Liver (tissue), 9 donors: ENCODE results near the gene CHD8. TPM values are rescaled to one million over a fixed set of nuclear protein-coding genes. Genes with fewer than 3 reads are reported as not detected.

Experiments used
- DNase-seq: peaks from one replicate; pipeline ENCODE4 v3.0.0-alpha.2; 2017; ENCODE audit warnings: low spot score
- H3K27ac ChIP-seq, 2 donors: one replicate each; pipeline ENCODE4 v1.7.0; 2013; ENCODE audit warnings: inconsistent platforms in 2 of 2, low read length in 2 of 2, control low read depth in 1 of 2, low read depth in 1 of 2, mild to moderate bottlenecking in 1 of 2
- H3K27me3 ChIP-seq, 4 donors: one replicate each; pipeline versions ENCODE4 v1.6.1 to v1.7.0; 2013; ENCODE audit warnings: low read length in 3 of 4, inconsistent platforms in 1 of 4, mild to moderate bottlenecking in 1 of 4, moderate library complexity in 1 of 4; ENCODE audit not compliant: control insufficient read depth in 4 of 4, insufficient read depth in 4 of 4
- H3K36me3 ChIP-seq, 4 donors: one replicate each; pipeline versions ENCODE4 v1.6.1 to v1.7.0; 2013; ENCODE audit warnings: low read length in 3 of 4, mild to moderate bottlenecking in 3 of 4, low read depth in 1 of 4, moderate library complexity in 1 of 4; ENCODE audit not compliant: control insufficient read depth in 4 of 4, insufficient read depth in 3 of 4
- H3K4me1 ChIP-seq, 4 donors: one replicate each; pipeline versions ENCODE4 v1.6.1 to v1.7.0; 2013; ENCODE audit warnings: low read length in 3 of 4, mild to moderate bottlenecking in 3 of 4, moderate library complexity in 1 of 4; ENCODE audit not compliant: control insufficient read depth in 4 of 4, insufficient read depth in 4 of 4
- H3K4me3 ChIP-seq, 3 donors: one replicate each; pipeline versions ENCODE4 v1.6.1 to v1.7.0; 2013; ENCODE audit warnings: low read length in 3 of 3, control low read depth in 1 of 3, low read depth in 1 of 3, mild to moderate bottlenecking in 1 of 3
- H3K9ac ChIP-seq, 2 donors: one replicate each; pipeline ENCODE4 v1.7.0; 2013; ENCODE audit warnings: low read length in 2 of 2, mild to moderate bottlenecking in 2 of 2, moderate library complexity in 2 of 2, control low read depth in 1 of 2, low read depth in 1 of 2
- H3K9me3 ChIP-seq, 4 donors: one replicate each; pipeline versions ENCODE4 v1.6.1 to v1.7.0; 2013; ENCODE audit warnings: low read length in 3 of 4; ENCODE audit not compliant: control insufficient read depth in 4 of 4
- RXRA ChIP-seq, 2 donors: IDR thresholded peaks; 2 replicates each; pipeline ENCODE4 v1.6.1; 2017 to 2018; ENCODE audit warnings: antibody characterized with exemption in 2 of 2, mild to moderate bottlenecking in 1 of 2
- YY1 ChIP-seq: IDR thresholded peaks from 2 replicates; pipeline ENCODE4 v1.6.1; 2016; ENCODE audit warnings: antibody characterized with exemption, mild to moderate bottlenecking
- WGBS: extraction: QIAGEN DNeasy Blood & Tissue Kit; methylation state at CpG from one replicate; pipeline ENCODE4 v1.1.7; 2013; 5-methylcytosine and 5-hydroxymethylcytosine counted together
- polyA plus RNA-seq, 2 donors: library from polyadenylated mRNA; stranded (reverse) in 1 of 2; unstranded in 1 of 2; fragments of 200-250 nt in 1 of 2; fragments of >200 nt in 1 of 2; fragmentation: Nextera tagmentation in 1 of 2; extraction: Ambion mirVana in 1 of 2; gene quantifications; one replicate each; pipeline versions ENCODE4 v1.2.1 to v1.2.3, GENCODE V29; 2013 to 2015
- total RNA-seq, 2 donors: library from RNA; depleted of rRNA; stranded (reverse); fragments of >200 nt; gene quantifications; one replicate each; pipeline ENCODE4 v1.2.3, GENCODE V29; 2014
- TF ChIP-seq, protein P1 (sequence below): IDR thresholded peaks from 2 replicates; pipeline ENCODE4 v1.6.1; 2016; ENCODE audit warnings: antibody characterized with exemption, mild to moderate bottlenecking
- TF ChIP-seq, protein P2 (sequence below): fragments of 150-350 bp; IDR thresholded peaks from 2 replicates; pipeline ENCODE4 v1.5.1; 2017; ENCODE audit warnings: improper control_type of control experiment, low read depth, low read length; ENCODE audit not compliant: missing input control
- donor health status: healthy.
- donor health status: healthy.
- donor health status: healthy.
- donor health status: healthy.
- donor health status: healthy.

Gene CHD8
- total and polyA plus RNA-seq, 4 donors = 9.6 to 29.5 (median 19.2) TPM

DNA sequence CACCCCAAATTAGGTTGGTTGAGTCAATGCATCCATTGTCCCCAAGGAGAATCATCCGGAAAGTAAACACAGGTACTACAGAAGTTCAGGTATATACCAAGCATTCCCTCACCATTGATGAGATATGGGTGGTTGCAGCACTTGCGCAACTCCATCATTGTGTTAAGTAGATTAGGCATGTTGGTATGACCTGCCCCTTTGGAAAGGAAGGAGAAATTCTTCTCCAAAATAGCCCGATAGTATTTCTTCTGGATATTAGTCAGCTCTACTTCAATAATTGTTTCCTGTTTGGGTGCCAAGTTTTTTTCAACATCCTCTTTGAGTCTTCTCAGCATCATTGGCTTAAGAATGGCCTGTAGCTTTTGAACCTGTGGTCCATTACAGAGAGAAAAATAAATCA lies 50.8 kb downstream of the CHD8 start (continued):
- TF ChIP-seq, protein P1, sequence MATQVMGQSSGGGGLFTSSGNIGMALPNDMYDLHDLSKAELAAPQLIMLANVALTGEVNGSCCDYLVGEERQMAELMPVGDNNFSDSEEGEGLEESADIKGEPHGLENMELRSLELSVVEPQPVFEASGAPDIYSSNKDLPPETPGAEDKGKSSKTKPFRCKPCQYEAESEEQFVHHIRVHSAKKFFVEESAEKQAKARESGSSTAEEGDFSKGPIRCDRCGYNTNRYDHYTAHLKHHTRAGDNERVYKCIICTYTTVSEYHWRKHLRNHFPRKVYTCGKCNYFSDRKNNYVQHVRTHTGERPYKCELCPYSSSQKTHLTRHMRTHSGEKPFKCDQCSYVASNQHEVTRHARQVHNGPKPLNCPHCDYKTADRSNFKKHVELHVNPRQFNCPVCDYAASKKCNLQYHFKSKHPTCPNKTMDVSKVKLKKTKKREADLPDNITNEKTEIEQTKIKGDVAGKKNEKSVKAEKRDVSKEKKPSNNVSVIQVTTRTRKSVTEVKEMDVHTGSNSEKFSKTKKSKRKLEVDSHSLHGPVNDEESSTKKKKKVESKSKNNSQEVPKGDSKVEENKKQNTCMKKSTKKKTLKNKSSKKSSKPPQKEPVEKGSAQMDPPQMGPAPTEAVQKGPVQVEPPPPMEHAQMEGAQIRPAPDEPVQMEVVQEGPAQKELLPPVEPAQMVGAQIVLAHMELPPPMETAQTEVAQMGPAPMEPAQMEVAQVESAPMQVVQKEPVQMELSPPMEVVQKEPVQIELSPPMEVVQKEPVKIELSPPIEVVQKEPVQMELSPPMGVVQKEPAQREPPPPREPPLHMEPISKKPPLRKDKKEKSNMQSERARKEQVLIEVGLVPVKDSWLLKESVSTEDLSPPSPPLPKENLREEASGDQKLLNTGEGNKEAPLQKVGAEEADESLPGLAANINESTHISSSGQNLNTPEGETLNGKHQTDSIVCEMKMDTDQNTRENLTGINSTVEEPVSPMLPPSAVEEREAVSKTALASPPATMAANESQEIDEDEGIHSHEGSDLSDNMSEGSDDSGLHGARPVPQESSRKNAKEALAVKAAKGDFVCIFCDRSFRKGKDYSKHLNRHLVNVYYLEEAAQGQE = no peak

DNA sequence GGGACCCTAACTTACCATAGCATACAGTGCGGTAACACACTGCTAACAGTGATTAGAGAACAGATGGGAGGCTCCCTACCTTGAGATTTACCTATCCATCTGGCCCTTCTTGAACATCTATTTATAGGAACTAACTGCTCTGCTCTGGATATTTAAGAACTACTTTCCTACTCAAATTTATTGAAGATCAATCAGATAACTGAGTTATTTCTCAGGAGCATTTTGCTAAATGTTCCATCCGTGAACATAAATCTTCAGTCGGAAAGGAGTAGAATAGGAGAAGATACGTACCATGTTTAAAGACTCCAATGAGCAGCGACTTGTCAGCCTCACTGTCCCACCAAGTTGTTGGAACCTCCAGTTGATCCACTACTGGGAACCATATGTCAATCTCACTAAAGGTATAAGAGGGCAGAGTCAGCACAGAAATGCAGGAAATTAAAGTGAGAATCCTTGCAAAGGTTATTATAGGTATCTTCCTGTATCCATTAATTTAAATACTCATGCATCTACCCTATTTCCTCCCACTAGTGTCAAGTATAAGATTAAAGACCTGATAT lies 56.5 kb downstream of the CHD8 start:
- H3K4me3 ChIP-seq = no peak overlapping the region
- no peak for TF ChIP-seq RXRA (IDR thresholded peaks at IDR 0.05)
- TF ChIP-seq, protein P1 = no peak
- no peak overlapping the region for H3K9ac ChIP-seq
- over 99% methylated on average over 5 of the region's 5 CpGs for WGBS
- no peaks in the 10 kb centered on the region for H3K9me3 ChIP-seq
- H3K27me3 ChIP-seq = no peaks in the 10 kb centered on the region
- H3K27ac ChIP-seq = no peak overlapping the region
- H3K36me3 ChIP-seq = peaks cover 27 to 88% (median 79%) of the 10 kb centered on the region in 4 donors
- DNase-seq = no peak
- H3K4me1 ChIP-seq = no peaks in the 10 kb centered on the region

DNA sequence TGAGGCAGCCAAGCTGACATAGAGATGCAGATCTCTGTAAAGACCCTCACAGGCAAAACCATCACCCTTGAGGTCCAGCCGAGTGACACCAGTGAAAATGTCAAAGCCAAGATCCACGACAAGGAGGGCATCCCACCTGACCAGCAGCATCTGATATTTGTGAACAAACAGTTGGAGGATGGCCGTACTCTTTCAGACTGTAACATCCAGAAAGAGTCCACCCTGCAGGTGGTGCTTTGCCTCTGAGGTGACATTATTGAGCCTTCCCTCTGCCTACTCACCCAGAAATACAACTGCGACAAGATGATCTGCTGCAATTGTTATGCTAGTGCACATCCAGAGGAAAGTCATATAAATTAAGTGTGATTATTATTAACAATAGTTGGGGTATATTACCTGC lies 57.0 kb downstream of the CHD8 start:
- no peak for DNase-seq
- no peak for TF ChIP-seq YY1
- TF ChIP-seq, protein P2, sequence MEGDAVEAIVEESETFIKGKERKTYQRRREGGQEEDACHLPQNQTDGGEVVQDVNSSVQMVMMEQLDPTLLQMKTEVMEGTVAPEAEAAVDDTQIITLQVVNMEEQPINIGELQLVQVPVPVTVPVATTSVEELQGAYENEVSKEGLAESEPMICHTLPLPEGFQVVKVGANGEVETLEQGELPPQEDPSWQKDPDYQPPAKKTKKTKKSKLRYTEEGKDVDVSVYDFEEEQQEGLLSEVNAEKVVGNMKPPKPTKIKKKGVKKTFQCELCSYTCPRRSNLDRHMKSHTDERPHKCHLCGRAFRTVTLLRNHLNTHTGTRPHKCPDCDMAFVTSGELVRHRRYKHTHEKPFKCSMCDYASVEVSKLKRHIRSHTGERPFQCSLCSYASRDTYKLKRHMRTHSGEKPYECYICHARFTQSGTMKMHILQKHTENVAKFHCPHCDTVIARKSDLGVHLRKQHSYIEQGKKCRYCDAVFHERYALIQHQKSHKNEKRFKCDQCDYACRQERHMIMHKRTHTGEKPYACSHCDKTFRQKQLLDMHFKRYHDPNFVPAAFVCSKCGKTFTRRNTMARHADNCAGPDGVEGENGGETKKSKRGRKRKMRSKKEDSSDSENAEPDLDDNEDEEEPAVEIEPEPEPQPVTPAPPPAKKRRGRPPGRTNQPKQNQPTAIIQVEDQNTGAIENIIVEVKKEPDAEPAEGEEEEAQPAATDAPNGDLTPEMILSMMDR = no peak
- TF ChIP-seq, protein P1 = no peak
- H3K36me3 ChIP-seq = peaks cover 31 to 90% (median 83%) of the 10 kb centered on the region in 4 donors
- H3K27me3 ChIP-seq = no peaks in the 10 kb centered on the region
- H3K9me3 ChIP-seq = no peaks in the 10 kb centered on the region
- WGBS = 93% methylated on average over 4 of the region's 4 CpGs
- no peak overlapping the region for H3K27ac ChIP-seq
- no peaks in the 10 kb centered on the region for H3K4me1 ChIP-seq
- H3K4me3 ChIP-seq = no peak overlapping the region
- no peak overlapping the region for H3K9ac ChIP-seq
